ENCODE data around the gene CDHR5.

GRCh38 chr11:665704-666281 is 41.0 kb upstream of the CDHR5 start:
- TF ChIP-seq CTCF (IDR thresholded peaks at IDR 0.05) (no peak), POLR2A (IDR thresholded peaks at IDR 0.05) (no peak)

Measured in testis (tissue), 2 donors.